SK-N-DZ (cell line): ENCODE data around the gene CUL1.

ENCODE experiments used
- DNase-seq: peaks from one replicate; pipeline ENCODE4 v3.0.0-alpha.2; 2015; ENCODE audit warnings: low spot score
- small RNA-seq, 2 experiments: library from RNA; depleted of rRNA; stranded (forward); fragments of <200 nt; gene quantifications; one replicate each; pipeline ENCODE3, GENCODE V24; 2014

The CUL1 gene

GRCh38 chr7:148850564-148850963, 151.9 kb downstream of the CUL1 start:
- no peak for DNase-seq

Small RNA genes within 50 kb of the gene (small RNA-seq; reads per million reads assigned to genes)
- 0 reads per million in 2 experiments for gene RNU7-20P
